Neural progenitor cell (in vitro differentiated cells): ENCODE data around the gene GPR84. TPM values are rescaled to one million over a fixed set of nuclear protein-coding genes. Genes with fewer than 3 reads are reported as not detected.

ENCODE experiments used
- DNase-seq: peaks from one replicate; pipeline ENCODE4 v3.0.0-alpha.2; 2016; ENCODE audit warnings: low spot score
- H2AFZ ChIP-seq: fragments of 200-600 bp; sonication (generic); replicated peaks from 2 replicates; pipeline ENCODE4 v1.6.1; 2016; ENCODE audit warnings: antibody characterized with exemption
- H3F3A ChIP-seq: fragments of 200-600 bp; sonication (generic); 2 replicates; pipeline ENCODE4 v1.6.1; 2016; ENCODE audit warnings: antibody characterized with exemption, low read depth
- H3K27ac ChIP-seq: fragments of 200-600 bp; sonication (generic); 2 replicates; pipeline ENCODE4 v1.5.1; 2016; ENCODE audit warnings: mild to moderate bottlenecking
- H3K27me3 ChIP-seq: fragments of 200-600 bp; sonication (generic); 2 replicates; pipeline ENCODE4 v1.6.1; 2016; ENCODE audit warnings: mild to moderate bottlenecking, moderate library complexity
- H3K36me3 ChIP-seq: fragments of 200-600 bp; sonication (generic); 2 replicates; pipeline ENCODE4 v1.5.1; 2016
- H3K4me1 ChIP-seq: fragments of 200-600 bp; sonication (generic); 2 replicates; pipeline ENCODE4 v1.6.1; 2016; ENCODE audit warnings: mixed run types
- H3K4me2 ChIP-seq: fragments of 200-600 bp; sonication (generic); 2 replicates; pipeline ENCODE4 v1.6.1; 2016
- H3K4me3 ChIP-seq: fragments of 200-600 bp; sonication (generic); 2 replicates; pipeline ENCODE4 v1.5.1; 2016
- H3K79me2 ChIP-seq: fragments of 200-600 bp; sonication (generic); 2 replicates; pipeline ENCODE4 v1.6.1; 2016; ENCODE audit warnings: low read depth
- H3K9ac ChIP-seq: fragments of 200-600 bp; sonication (generic); 2 replicates; pipeline ENCODE4 v1.6.1; 2016
- H3K9me3 ChIP-seq: fragments of 200-600 bp; sonication (generic); 2 replicates; pipeline ENCODE4 v1.5.1; 2016; ENCODE audit warnings: low read depth
- H4K20me1 ChIP-seq: fragments of 200-600 bp; sonication (generic); 2 replicates; pipeline ENCODE4 v1.6.1; 2016; ENCODE audit warnings: low read depth
- H3K27ac Mint-ChIP-seq: 3 replicates; pipeline ENCODE4 v1.8.0; 2021; ENCODE audit warnings: mixed read lengths
- H3K27me3 Mint-ChIP-seq: 2 replicates; pipeline ENCODE4 v1.8.0; 2022; ENCODE audit warnings: low read depth, mild to moderate bottlenecking, inconsistent platforms, moderate library complexity, mixed read lengths; ENCODE audit not compliant: insufficient read depth
- H3K36me3 Mint-ChIP-seq: 3 replicates; pipeline ENCODE4 v1.8.0; 2021; ENCODE audit warnings: mixed read lengths
- H3K4me1 Mint-ChIP-seq: 3 replicates; pipeline ENCODE4 v1.8.0; 2021; ENCODE audit warnings: mixed read lengths
- H3K4me3 Mint-ChIP-seq: 3 replicates; pipeline ENCODE4 v1.8.0; 2021; ENCODE audit warnings: mild to moderate bottlenecking, moderate library complexity, mixed read lengths
- H3K9me3 Mint-ChIP-seq: 3 replicates; pipeline ENCODE4 v1.8.0; 2020; ENCODE audit warnings: mixed read lengths
- CTCF ChIP-seq: fragments of 200-600 bp; sonication (generic); IDR thresholded peaks from 2 replicates; pipeline ENCODE4 v1.5.1; 2017; ENCODE audit warnings: antibody characterized with exemption, mild to moderate bottlenecking
- EZH2 ChIP-seq: fragments of 200-600 bp; sonication (generic); IDR thresholded peaks from 2 replicates; pipeline ENCODE4 v1.6.1; 2017; ENCODE audit warnings: antibody characterized with exemption, mild to moderate bottlenecking, moderate library complexity
- EZH2phosphoT487 ChIP-seq: fragments of 200-600 bp; sonication (generic); IDR thresholded peaks from 2 replicates; pipeline ENCODE4 v1.6.1; 2017; ENCODE audit warnings: antibody characterized with exemption
- total RNA-seq: library from RNA; depleted of rRNA; stranded (reverse); fragments of >200 nt; gene quantifications from 2 replicates; pipeline ENCODE4 v1.2.3, GENCODE V29; 2015; ENCODE audit warnings: low replicate concordance

The GPR84 gene
- total RNA-seq, 1 donor from 2014 or later, result not detected

DNA sequence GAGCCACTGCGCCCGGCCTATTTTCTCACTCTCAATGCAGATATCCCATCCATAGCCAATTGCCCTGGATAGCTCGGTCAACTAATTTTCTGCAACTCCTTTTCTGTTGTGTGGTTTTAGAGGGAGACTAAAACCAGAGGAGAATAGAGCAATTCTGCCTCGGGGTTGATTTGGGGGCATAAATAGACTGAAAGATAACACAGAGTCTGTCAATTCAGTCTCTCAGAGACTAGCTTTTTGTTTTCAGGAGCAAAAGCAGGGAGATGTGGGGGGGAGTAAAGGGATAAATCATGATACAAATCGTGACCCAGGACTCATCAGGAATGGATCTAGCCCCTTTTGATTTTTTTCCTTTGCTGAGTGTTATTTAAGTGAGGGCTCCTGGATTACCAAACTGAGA is 32.8 kb downstream of the GPR84 start:
- no peak for TF ChIP-seq CTCF
- no peak for TF ChIP-seq EZH2phosphoT487
- peaks cover 6% of the 10 kb centered on the region for H4K20me1 ChIP-seq
- H3K4me1 ChIP-seq, result peaks cover 10% of the 10 kb centered on the region
- peaks cover 30% of the 10 kb centered on the region for H3F3A ChIP-seq
- H3K9me3 ChIP-seq, result no peaks in the 10 kb centered on the region
- peaks cover 96% of the 10 kb centered on the region for H3K79me2 ChIP-seq
- peaks cover 4% of the 10 kb centered on the region for H3K27me3 Mint-ChIP-seq
- H3K9me3 Mint-ChIP-seq, result no peaks in the 10 kb centered on the region
- H3K27ac Mint-ChIP-seq, result no peak overlapping the region
- H3K4me3 Mint-ChIP-seq, result no peak overlapping the region
- H3K36me3 ChIP-seq, result no peaks in the 10 kb centered on the region
- peaks cover 28% of the 10 kb centered on the region for H3K4me1 Mint-ChIP-seq
- H3K4me3 ChIP-seq, result no peak overlapping the region
- H3K9ac ChIP-seq, result no peak overlapping the region
- no peak overlapping the region for H3K27ac ChIP-seq
- H3K36me3 Mint-ChIP-seq, result peaks cover 5% of the 10 kb centered on the region
- no peak for DNase-seq
- no peak overlapping the region for H3K4me2 ChIP-seq
- no peak overlapping the region for H2AFZ ChIP-seq
- H3K27me3 ChIP-seq, result no peaks in the 10 kb centered on the region

DNA sequence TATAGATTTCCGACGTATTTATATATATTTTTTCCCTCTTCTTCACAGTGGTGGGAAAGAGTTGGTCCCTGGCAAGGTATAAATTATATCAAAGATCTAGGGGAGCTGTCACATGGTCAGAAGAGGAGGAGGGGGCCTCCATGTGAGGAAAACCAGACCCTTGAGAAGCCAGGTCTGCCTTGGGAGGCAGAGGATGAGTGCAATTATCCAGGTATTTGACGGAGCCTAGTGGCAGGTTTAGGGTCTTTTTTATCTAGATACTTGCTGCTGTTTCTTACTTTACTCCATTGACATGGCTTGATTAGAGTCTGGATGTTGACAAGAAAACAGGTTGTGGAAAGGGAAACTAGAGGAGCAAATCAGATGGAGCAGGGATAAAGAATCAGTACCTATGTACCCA is 33.8 kb downstream of the GPR84 start:
- Mint-ChIP-seq H3K4me1 (peaks cover 27% of the 10 kb centered on the region), H3K27ac (peak overlapping the region; percentile 57), H3K4me3 (no peak overlapping the region), H3K36me3 (peaks cover 3% of the 10 kb centered on the region), H3K27me3 (peaks cover 4% of the 10 kb centered on the region), H3K9me3 (no peaks in the 10 kb centered on the region)
- no peak for DNase-seq
- peaks cover 6% of the 10 kb centered on the region for H4K20me1 ChIP-seq
- no peak overlapping the region for H2AFZ ChIP-seq
- H3K4me3 ChIP-seq, result no peak overlapping the region
- no peaks in the 10 kb centered on the region for H3K9me3 ChIP-seq
- H3K4me2 ChIP-seq, result no peak overlapping the region
- H3F3A ChIP-seq, result peaks cover 28% of the 10 kb centered on the region
- peaks cover 10% of the 10 kb centered on the region for H3K4me1 ChIP-seq
- H3K9ac ChIP-seq, result no peak overlapping the region
- TF ChIP-seq EZH2, result no peak
- no peak for TF ChIP-seq CTCF
- TF ChIP-seq EZH2phosphoT487, result no peak
- H3K27me3 ChIP-seq, result no peaks in the 10 kb centered on the region
- peak overlapping the region; percentile 42 for H3K27ac ChIP-seq
- no peaks in the 10 kb centered on the region for H3K36me3 ChIP-seq
- peaks cover 96% of the 10 kb centered on the region for H3K79me2 ChIP-seq

DNA sequence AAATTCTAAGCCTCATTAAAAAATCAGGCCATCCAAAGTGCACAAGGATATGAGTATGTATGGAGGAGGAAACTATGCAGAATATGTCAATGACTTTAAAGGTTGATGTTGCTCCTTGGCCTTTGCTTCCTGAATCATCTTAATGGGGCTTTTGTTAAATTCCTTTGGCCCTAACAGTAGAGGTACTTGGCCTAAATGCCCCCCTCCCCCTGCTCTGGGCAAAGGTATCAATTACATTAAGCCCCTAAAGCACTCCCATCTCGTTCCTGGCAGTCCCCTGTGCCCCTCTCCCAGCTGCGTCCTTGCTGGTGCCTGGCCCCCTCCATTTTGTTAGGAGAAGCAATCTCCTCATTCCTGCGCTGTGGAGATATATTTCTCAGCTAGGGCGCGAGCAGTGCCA is 34.5 kb downstream of the GPR84 start:
- Histone ChIP-seq H3K4me2 (peak overlapping the region; percentile 4), H3K36me3 (no peaks in the 10 kb centered on the region), H4K20me1 (peaks cover 6% of the 10 kb centered on the region), H3K4me1 (peaks cover 10% of the 10 kb centered on the region), H3K27ac (peak overlapping the region; percentile 42), H3K9me3 (no peaks in the 10 kb centered on the region), H2AFZ (no peak overlapping the region), H3F3A (peaks cover 22% of the 10 kb centered on the region), H3K4me3 (no peak overlapping the region), H3K9ac (no peak overlapping the region), H3K27me3 (no peaks in the 10 kb centered on the region), H3K79me2 (peaks cover 95% of the 10 kb centered on the region)
- peaks cover 32% of the 10 kb centered on the region for H3K4me1 Mint-ChIP-seq
- H3K4me3 Mint-ChIP-seq, result no peak overlapping the region
- TF ChIP-seq CTCF (no peak), EZH2 (no peak), EZH2phosphoT487 (no peak)
- no peak for DNase-seq
- H3K36me3 Mint-ChIP-seq, result peaks cover 3% of the 10 kb centered on the region
- no peak overlapping the region for H3K27ac Mint-ChIP-seq
- H3K9me3 Mint-ChIP-seq, result no peaks in the 10 kb centered on the region
- peaks cover 8% of the 10 kb centered on the region for H3K27me3 Mint-ChIP-seq
